HL-60/S4 (cell line): Measurements from ENCODE around the gene PTX4.

Experiments
- in situ Hi-C: fragments of 300-500 bp; cut with MboI; formaldehyde crosslinking; loops from 2 replicates; pipeline ENCODE4 v1.14.3; 2022; ENCODE audit warnings: low sequenced_read_pairs

Gene PTX4

GRCh38 chr16:1464894-1465566, 23.7 kb downstream of the PTX4 start:
- in situ Hi-C loops, result no loop called here

DNA sequence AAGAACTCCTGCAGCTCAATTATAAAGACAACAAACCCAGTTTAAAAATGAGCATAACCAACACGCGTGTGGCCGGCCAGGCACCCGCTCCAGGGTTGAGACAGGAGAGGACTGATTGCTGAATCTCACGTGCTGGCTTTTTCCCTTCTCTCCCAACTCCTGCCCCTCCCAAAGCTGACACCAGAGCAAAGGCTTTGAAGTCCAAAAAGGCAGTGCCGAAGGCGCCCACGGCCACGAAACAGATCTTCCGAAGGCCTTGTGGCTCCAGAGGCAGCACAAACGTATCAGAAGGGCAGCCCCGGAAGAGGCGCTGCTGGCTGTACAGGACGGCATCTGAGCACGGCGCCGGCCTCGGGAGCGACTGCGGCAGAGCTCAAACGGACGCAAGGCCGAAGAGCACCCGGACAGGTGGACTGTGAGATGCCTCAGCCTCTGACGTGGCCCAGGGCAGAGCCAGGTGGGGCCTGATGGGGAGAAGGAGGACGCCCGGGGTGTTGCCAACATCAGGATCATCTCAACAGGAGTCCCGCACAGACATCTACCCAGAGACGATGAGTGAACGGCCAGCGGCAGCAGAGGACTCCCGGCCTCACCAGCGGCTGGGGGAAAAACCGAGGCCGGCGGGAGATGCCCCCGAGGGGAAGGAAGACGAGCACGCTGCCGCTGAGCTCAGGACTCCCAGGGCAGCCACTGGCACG, 24.4 kb downstream of the PTX4 start:
- in situ Hi-C loops, result no loop called here

GRCh38 chr16:1461146-1461545, 27.6 kb downstream of the PTX4 start:
- in situ Hi-C loops, result no loop called here

DNA sequence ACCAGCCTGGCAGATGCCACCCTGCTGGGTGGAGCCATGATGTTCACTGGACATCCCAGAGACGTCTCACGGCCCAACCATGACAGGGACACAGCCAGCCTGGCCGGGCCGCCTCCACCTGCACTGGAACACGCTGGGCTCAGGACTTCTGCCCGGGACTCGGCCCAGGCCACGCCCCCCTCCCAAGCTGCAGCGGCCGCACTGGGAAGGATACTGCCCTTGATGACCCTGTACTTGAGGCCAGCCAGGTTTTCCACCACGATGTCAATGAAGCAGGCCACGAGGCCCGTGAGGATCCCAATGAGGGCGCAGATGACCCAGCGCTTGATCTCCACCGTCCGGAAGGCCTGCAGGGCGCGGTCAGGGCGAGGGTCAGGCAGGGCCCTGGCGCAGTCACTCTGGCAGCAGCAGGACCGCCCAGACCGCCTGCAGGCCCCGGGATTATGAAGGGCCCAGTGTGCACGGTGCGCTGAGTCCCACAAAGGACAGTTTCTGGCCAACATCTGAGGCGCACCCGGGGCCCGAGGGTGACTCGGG, 28.1 kb downstream of the PTX4 start:
- in situ Hi-C loops, result no loop called here

GRCh38 chr16:1459967-1460366, 28.8 kb downstream of the PTX4 start:
- in situ Hi-C loops, result no loop called here

DNA sequence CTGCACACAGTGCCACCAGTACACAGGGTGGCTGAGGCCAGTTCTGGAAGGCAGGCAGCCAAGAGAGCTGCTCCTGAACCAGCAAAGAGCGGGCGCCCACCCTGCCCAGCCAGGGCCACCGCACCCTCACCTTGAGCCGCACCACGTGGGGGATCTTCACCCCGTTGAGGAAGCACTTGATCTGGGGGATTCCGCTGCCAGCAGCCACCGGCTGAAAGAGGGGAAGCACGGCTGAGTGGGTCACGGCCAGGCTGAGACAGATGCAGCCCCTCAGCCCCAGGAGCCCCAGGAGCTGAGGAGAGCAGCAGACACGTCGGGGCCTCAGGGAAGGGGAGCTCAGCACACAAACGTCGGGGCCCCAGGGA, 29.8 kb downstream of the PTX4 start:
- in situ Hi-C loops, result no loop called here

DNA sequence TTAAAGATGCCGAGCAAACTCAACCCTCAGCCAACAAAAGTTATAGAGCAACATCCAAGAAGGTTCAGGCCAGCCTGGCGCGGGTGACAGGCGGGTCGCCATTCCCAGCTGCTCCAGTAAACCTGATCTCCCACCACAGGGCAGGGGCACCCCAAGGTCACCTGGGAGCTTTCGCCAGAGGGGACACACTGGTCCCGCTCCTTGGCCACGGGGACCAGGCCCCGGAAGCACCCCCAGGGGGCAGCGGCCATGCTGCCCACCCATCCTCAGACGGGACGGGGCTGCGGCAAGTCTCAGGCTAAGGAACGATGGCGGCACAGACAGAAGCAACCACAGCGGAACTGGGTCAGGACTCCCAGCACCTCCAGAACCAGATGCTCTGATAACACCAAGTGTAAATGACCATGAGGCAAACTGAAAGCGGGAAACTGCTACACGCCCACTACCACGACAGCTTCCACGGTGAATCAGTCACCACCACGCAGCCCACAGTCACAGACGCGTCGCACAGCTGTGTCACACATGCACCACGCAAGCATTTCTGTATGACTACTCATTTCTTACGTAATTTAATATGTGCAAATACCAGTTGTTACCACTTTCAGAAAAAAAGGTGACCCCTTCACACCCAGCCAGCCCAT, 30.3 kb downstream of the PTX4 start:
- in situ Hi-C loops, result no loop called here

- in situ Hi-C loops, result no loop called here
Measured at GRCh38 chr16:1457489-1458245, 31.1 kb downstream of the PTX4 start.

- in situ Hi-C loops, result no loop called here
Measured at GRCh38 chr16:1456951-1457350, 31.8 kb downstream of the PTX4 start.

- in situ Hi-C loops, result no loop called here
Measured at GRCh38 chr16:1455190-1456171, 33.3 kb downstream of the PTX4 start.

DNA sequence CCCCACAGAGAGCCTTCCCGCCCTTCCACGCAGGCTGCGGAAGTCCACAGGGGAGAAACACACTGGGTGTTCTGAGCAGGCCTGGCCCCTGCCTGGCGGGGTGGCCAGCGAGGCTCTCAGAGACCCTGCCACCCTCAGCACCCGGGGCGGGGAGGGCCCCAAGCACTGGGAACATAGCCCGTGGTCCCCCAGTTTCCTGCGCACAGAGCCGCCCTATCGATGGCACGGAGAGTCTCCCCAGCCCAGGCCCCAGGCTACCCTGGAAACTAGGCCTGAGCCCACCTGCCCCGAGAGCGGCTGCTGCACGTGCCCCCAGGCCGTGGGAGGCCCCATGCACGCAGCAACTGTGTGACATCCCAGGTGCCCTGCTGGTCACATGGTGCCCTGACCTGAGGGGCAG, 34.2 kb downstream of the PTX4 start:
- in situ Hi-C loops, result no loop called here

GRCh38 chr16:1453316-1453715, 35.4 kb downstream of the PTX4 start:
- in situ Hi-C loops, result no loop called here

DNA sequence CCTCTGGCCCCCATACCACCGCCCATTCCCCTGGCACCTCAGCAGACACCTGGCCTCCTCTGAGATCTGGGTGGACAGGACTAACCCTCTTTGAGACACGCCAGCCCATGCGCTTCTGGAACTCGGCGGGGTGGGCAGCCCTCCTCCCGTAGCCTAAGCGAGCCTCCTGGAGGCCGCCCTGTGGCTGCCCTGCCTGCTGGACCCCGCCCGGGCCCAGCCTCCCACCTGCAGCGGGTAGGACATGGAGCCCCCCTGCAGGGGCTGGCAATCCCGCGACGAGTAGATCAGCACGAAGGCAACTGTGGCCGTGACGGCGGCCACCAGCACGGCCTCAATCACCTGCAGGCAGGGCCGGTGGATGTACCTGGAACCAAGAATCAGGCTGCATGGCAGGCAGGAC, 36.2 kb downstream of the PTX4 start:
- in situ Hi-C loops, result no loop called here

DNA sequence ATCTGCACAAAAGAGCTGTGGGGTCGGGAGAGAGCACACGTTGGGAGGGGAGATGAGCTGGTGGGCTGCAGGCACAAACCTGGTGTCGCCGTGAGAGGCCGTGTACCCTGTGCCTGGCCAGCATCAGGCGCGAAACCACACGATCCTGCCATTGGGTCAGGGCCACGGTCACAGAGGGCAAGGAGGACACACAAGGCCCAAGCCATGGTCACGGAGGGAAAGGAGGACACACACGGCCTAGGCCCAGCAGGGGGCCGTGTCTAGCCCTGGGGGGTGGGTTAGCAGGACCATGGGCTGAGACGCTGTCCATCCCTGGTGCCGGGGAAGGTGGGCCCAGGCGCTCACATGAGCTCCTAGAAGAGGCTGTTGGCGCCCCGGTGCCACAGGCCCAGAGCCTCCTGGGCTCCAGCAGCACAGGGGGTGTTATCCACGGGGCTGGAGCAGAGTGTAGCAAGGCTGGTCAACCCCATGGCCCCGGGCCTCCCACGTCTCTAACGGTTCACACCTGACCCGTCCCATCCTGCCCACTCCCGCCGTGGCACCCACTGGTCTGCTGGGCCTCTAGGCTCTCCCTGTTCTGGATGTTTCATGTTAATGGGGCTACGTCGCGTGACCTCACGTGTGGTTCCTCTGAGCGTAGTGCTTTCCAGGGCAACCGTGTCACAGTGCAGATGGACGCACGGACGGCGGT, 36.9 kb downstream of the PTX4 start:
- in situ Hi-C loops, result no loop called here

DNA sequence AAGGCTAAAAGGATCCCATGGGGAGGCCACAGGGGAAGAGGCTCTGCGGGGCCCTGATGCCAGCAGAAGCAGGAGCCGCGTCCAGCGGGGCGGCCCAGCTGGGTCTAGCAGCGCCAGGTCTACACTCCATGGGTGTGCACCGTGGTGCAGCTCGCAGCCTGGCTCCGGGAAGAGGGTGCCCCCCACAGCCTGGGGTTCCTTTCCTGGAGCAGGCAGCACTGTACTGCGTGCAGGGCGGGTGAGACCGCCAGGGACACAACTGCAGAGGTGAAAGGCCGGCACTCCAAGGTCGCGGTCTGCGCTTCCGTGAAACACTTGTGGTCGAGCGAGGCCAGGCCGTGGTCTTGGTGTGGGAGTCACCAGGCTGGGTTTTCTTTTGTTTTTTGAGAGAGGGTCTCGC, 37.9 kb downstream of the PTX4 start:
- in situ Hi-C loops, result no loop called here

DNA sequence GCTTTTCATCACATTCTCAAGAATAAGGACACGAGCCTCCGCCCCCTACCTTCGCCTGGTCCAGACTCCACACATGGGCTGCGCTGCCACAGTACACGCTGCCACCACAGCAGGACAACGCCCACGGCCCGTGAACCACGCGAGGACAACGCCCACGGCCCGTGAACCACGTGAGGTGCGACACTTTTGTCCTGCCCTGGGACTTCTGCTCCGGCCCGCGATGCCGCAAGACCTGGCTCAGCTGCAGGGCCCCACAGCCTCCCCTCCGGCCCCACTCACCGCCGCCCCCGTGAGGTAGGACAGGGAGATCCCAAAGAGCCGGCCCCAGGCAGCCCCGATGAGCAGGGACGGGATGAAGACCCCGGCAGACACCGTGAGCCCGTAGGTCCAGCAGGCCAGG, 38.5 kb downstream of the PTX4 start:
- in situ Hi-C loops, result no loop called here

GRCh38 chr16:1449201-1449788, 39.4 kb downstream of the PTX4 start:
- in situ Hi-C loops, result no loop called here

- in situ Hi-C loops, result no loop called here
Measured at GRCh38 chr16:1448536-1449116, 40.1 kb downstream of the PTX4 start.

- in situ Hi-C loops, result no loop called here
Measured at GRCh38 chr16:1447965-1448364, 40.8 kb downstream of the PTX4 start.
